Neural cell (in vitro differentiated cells): ENCODE results near the gene BTG2. TPM values are rescaled to one million over a fixed set of nuclear protein-coding genes. Genes with fewer than 3 reads are reported as not detected.

Source experiments
- H2AFZ ChIP-seq: fragments of 200-600, 300-800 bp; sonication (generic), shearing (Covaris generic); 2 replicates; pipeline ENCODE4 v1.6.0; 2014; ENCODE audit warnings: low read depth, mild to moderate bottlenecking, antibody characterized with exemption, low read length, moderate library complexity
- H3F3A ChIP-seq: fragments of 200-600 bp; shearing (Covaris generic); 2 replicates; pipeline ENCODE4 v1.6.1; 2016; ENCODE audit warnings: mild to moderate bottlenecking, moderate library complexity, mixed read lengths, antibody characterized with exemption, low read length; ENCODE audit not compliant: insufficient read depth, poor library complexity, severe bottlenecking
- H3K27ac ChIP-seq: fragments of 200-600, 300-800 bp; sonication (generic), shearing (Covaris generic); 2 replicates; pipeline ENCODE4 v1.5.1; 2014; ENCODE audit warnings: mild to moderate bottlenecking, low read length, moderate library complexity
- H3K27me3 ChIP-seq: fragments of 300-800, 200-600 bp; sonication (generic), shearing (Covaris generic); 2 replicates; pipeline ENCODE4 v1.6.0; 2014; ENCODE audit warnings: mild to moderate bottlenecking, low read depth, low read length, moderate library complexity; ENCODE audit not compliant: insufficient read depth
- H3K36me3 ChIP-seq: fragments of 300-800, 200-600 bp; sonication (generic), shearing (Covaris generic); 2 replicates; pipeline ENCODE4 v1.5.1; 2014; ENCODE audit warnings: mild to moderate bottlenecking, antibody characterized with exemption, low read length, moderate library complexity; ENCODE audit not compliant: insufficient read depth
- H3K4me2 ChIP-seq: fragments of 300-800, 200-600 bp; sonication (generic), shearing (Covaris generic); 2 replicates; pipeline ENCODE4 v1.6.0; 2014; ENCODE audit warnings: mild to moderate bottlenecking, low read length
- H3K4me3 ChIP-seq: fragments of 300-800, 200-600 bp; sonication (generic), shearing (Covaris generic); 2 replicates; pipeline ENCODE4 v1.5.1; 2014; ENCODE audit warnings: mild to moderate bottlenecking, low read length, moderate library complexity
- H3K79me2 ChIP-seq: fragments of 200-600 bp; shearing (Covaris generic); replicated peaks from 2 replicates; pipeline ENCODE4 v1.6.0; 2014; ENCODE audit warnings: mild to moderate bottlenecking, low read length, moderate library complexity; ENCODE audit not compliant: insufficient read depth
- H3K9ac ChIP-seq: fragments of 300-800, 200-600 bp; sonication (generic), shearing (Covaris generic); 2 replicates; pipeline ENCODE4 v1.6.1; 2016; ENCODE audit warnings: mild to moderate bottlenecking, low read length, mixed read lengths
- H3K9me2 ChIP-seq: fragments of 200-600 bp; shearing (Covaris generic); 2 replicates; pipeline ENCODE4 v1.6.1; 2016; ENCODE audit warnings: mild to moderate bottlenecking, low read length, mixed read lengths; ENCODE audit not compliant: insufficient read depth
- H3K9me3 ChIP-seq: fragments of 200-600, 300-800 bp; sonication (generic), shearing (Covaris generic); 2 replicates; pipeline ENCODE4 v1.6.1; 2016; ENCODE audit warnings: mild to moderate bottlenecking, mixed run types, low read length, moderate library complexity, mixed read lengths
- H4K20me1 ChIP-seq: fragments of 200-600 bp; shearing (Covaris generic); 2 replicates; pipeline ENCODE4 v1.6.1; 2016; ENCODE audit warnings: mild to moderate bottlenecking, mixed run types; ENCODE audit not compliant: insufficient read depth
- EP300 ChIP-seq: fragments of 450-650 bp; conservative IDR thresholded peaks from 2 replicates; pipeline ENCODE4 v1.6.1; 2014; ENCODE audit warnings: antibody characterized with exemption, mild to moderate bottlenecking, moderate library complexity; ENCODE audit not compliant: poor library complexity, severe bottlenecking
- EZH2 ChIP-seq: fragments of 200-600, 300-800 bp; shearing (Covaris generic), sonication (generic); IDR thresholded peaks from 2 replicates; pipeline ENCODE4 v1.6.1; 2014; ENCODE audit warnings: antibody characterized with exemption, low read length, borderline replicate concordance, mild to moderate bottlenecking; ENCODE audit not compliant: insufficient read depth, poor library complexity, severe bottlenecking
- MXI1 ChIP-seq: fragments of 450-650 bp; conservative IDR thresholded peaks from 2 replicates; pipeline ENCODE4 v1.6.1; 2014; ENCODE audit warnings: antibody characterized with exemption, mild to moderate bottlenecking; ENCODE audit not compliant: poor library complexity, severe bottlenecking
- POLR2AphosphoS5 ChIP-seq: IDR thresholded peaks from 2 replicates; pipeline ENCODE4 v1.6.1; 2012
- RAD21 ChIP-seq: fragments of 450-650 bp; conservative IDR thresholded peaks from 2 replicates; pipeline ENCODE4 v1.6.1; 2014; ENCODE audit warnings: antibody characterized with exemption, mild to moderate bottlenecking, moderate library complexity
- SMC3 ChIP-seq: fragments of 450-650 bp; conservative IDR thresholded peaks from 2 replicates; pipeline ENCODE4 v1.6.1; 2014; ENCODE audit warnings: antibody characterized with exemption, mild to moderate bottlenecking, moderate library complexity; ENCODE audit not compliant: poor library complexity
- TAF1 ChIP-seq: IDR thresholded peaks from 2 replicates; pipeline ENCODE4 v1.6.1; 2012; ENCODE audit warnings: low read depth
- polyA plus RNA-seq: library from polyadenylated mRNA; depleted of rRNA; stranded (reverse); fragments of >200 nt; gene quantifications from 2 replicates; pipeline ENCODE4 v1.2.3, GENCODE V29; 2014
- TF ChIP-seq, protein P1 (sequence below): IDR thresholded peaks from 2 replicates; pipeline ENCODE4 v1.6.1; 2012; ENCODE audit warnings: borderline replicate concordance
- TF ChIP-seq, protein P2 (sequence below): fragments of 450-650 bp; IDR thresholded peaks from 2 replicates; pipeline ENCODE4 v1.5.1; 2014; ENCODE audit warnings: antibody characterized with exemption, mild to moderate bottlenecking, moderate library complexity; ENCODE audit not compliant: poor library complexity, severe bottlenecking

The BTG2 gene
- polyA plus RNA-seq, 1 donor from 2014 or later, result 4.1 TPM

DNA sequence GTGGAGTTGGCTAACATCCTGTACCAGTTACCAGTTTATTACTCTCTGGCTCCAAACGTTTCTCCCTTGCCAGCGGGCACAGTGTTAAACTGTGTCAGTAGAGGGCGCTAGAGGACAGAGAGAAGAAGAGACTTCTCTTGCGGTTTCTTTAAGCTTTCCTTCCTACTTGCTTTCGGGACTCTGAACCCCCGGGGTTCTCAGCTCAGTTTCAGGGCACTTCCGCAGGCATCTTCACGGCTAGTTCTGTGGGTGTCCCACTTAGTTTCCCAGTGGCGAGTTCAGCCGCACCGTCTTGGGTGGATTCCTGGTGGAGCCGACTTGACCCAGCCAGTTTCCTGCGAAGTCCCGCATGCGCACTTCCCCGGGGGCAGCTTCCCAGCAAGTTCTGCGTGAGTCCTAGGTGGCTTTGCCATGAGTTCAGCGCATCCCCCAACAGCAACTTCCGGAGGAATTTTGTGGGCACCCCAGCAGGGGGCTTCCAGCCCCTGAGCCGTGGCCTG lies 37.9 kb upstream of the BTG2 start:
- no peaks in the 10 kb centered on the region for H3K36me3 ChIP-seq
- H2AFZ ChIP-seq, result no peak overlapping the region
- H3K79me2 ChIP-seq, result no peaks in the 10 kb centered on the region
- no peaks in the 10 kb centered on the region for H3F3A ChIP-seq
- no peak overlapping the region for H3K4me2 ChIP-seq
- no peak overlapping the region for H3K9ac ChIP-seq
- no peaks in the 10 kb centered on the region for H3K9me2 ChIP-seq
- H3K27ac ChIP-seq, result no peak overlapping the region
- peak overlapping the region; percentile 56 for H3K4me3 ChIP-seq
- no peaks in the 10 kb centered on the region for H3K27me3 ChIP-seq
- no peaks in the 10 kb centered on the region for H4K20me1 ChIP-seq
- H3K9me3 ChIP-seq, result no peaks in the 10 kb centered on the region
- TF ChIP-seq EZH2 (no peak), POLR2AphosphoS5 (no peak), SMC3 (peak; percentile 69), RAD21 (peak; percentile 76), TAF1 (no peak), MXI1 (no peak), EP300 (no peak)
- TF ChIP-seq, protein P1, sequence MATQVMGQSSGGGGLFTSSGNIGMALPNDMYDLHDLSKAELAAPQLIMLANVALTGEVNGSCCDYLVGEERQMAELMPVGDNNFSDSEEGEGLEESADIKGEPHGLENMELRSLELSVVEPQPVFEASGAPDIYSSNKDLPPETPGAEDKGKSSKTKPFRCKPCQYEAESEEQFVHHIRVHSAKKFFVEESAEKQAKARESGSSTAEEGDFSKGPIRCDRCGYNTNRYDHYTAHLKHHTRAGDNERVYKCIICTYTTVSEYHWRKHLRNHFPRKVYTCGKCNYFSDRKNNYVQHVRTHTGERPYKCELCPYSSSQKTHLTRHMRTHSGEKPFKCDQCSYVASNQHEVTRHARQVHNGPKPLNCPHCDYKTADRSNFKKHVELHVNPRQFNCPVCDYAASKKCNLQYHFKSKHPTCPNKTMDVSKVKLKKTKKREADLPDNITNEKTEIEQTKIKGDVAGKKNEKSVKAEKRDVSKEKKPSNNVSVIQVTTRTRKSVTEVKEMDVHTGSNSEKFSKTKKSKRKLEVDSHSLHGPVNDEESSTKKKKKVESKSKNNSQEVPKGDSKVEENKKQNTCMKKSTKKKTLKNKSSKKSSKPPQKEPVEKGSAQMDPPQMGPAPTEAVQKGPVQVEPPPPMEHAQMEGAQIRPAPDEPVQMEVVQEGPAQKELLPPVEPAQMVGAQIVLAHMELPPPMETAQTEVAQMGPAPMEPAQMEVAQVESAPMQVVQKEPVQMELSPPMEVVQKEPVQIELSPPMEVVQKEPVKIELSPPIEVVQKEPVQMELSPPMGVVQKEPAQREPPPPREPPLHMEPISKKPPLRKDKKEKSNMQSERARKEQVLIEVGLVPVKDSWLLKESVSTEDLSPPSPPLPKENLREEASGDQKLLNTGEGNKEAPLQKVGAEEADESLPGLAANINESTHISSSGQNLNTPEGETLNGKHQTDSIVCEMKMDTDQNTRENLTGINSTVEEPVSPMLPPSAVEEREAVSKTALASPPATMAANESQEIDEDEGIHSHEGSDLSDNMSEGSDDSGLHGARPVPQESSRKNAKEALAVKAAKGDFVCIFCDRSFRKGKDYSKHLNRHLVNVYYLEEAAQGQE, result no peak
- TF ChIP-seq, protein P2, sequence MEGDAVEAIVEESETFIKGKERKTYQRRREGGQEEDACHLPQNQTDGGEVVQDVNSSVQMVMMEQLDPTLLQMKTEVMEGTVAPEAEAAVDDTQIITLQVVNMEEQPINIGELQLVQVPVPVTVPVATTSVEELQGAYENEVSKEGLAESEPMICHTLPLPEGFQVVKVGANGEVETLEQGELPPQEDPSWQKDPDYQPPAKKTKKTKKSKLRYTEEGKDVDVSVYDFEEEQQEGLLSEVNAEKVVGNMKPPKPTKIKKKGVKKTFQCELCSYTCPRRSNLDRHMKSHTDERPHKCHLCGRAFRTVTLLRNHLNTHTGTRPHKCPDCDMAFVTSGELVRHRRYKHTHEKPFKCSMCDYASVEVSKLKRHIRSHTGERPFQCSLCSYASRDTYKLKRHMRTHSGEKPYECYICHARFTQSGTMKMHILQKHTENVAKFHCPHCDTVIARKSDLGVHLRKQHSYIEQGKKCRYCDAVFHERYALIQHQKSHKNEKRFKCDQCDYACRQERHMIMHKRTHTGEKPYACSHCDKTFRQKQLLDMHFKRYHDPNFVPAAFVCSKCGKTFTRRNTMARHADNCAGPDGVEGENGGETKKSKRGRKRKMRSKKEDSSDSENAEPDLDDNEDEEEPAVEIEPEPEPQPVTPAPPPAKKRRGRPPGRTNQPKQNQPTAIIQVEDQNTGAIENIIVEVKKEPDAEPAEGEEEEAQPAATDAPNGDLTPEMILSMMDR, result peak; percentile 81

DNA sequence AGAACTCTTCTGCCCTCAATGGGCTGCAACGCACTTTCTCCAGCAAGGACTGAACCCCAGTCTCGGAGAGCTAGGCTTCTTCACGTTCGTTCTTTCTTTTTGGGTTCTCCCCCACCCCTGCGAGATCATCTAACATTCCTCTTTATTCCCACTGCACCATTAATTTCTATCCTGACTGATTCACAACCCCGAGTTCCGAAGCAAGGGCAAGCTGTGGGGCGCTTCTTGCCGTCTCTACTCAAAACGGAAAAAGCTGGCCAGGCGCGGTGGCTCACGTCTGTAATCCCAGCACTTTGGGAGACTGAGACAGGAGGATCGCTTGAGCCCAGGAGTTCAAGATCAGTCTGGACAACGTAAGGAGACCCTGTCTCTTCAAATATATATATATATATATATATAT lies 37.4 kb upstream of the BTG2 start:
- Histone ChIP-seq H3K9me2 (no peaks in the 10 kb centered on the region), H3K27ac (no peak overlapping the region), H3K27me3 (no peaks in the 10 kb centered on the region), H3K9ac (no peak overlapping the region), H3K4me2 (no peak overlapping the region), H3K9me3 (no peaks in the 10 kb centered on the region), H2AFZ (no peak overlapping the region), H3F3A (no peaks in the 10 kb centered on the region), H3K36me3 (no peaks in the 10 kb centered on the region), H3K4me3 (no peak overlapping the region), H4K20me1 (no peaks in the 10 kb centered on the region), H3K79me2 (no peaks in the 10 kb centered on the region)
- TF ChIP-seq RAD21 (no peak), EZH2 (no peak), TAF1 (no peak), MXI1 (no peak), SMC3 (no peak), POLR2AphosphoS5 (no peak), EP300 (no peak)
- TF ChIP-seq, protein P1, result no peak
- TF ChIP-seq, protein P2, result no peak
